Activated naive CD4-positive, alpha-beta T cell (primary cell): Measurements from ENCODE around the gene DSG1.
"Not testable (repeated sequence)": the region's sequence is repeated elsewhere in the genome, so short reads cannot be mapped to it uniquely, and the experiment has no call there.

Experiments used
- DNase-seq, 4 experiments: peaks; one replicate each; lab custom pipeline; 2025; lab: John Stamatoyannopoulos, UW

The DSG1 gene

DNA sequence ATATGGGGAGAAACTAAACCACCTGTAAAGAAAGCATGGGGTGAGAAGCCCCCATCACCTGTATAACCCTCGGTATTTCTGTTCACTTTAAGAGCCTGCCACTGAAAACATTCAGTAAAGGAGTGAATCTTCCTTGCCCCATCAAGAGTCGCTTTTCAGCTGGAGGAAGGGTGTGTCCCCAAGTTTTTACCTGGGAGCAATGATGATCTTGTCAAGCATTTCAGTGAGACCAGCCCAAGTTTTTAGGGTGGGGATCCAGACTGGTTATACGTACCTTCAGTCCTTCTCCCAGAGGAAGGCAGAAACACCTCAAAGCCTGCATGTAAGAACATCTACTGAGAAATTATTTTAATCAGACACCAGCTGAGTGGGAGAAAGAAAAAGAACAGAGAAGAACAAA, at the start of gene DSG1:
Gene DSG1, plus strand, starts transcription at position 301 of the 400 bp plus-strand sequence. CDS start 141 bp downstream, outside the sequence.
- DNase-seq = no peak

GRCh38 chr18:31268985-31269406, 49.0 kb upstream of the DSG1 start:
- DNase-seq = no peak

DNA sequence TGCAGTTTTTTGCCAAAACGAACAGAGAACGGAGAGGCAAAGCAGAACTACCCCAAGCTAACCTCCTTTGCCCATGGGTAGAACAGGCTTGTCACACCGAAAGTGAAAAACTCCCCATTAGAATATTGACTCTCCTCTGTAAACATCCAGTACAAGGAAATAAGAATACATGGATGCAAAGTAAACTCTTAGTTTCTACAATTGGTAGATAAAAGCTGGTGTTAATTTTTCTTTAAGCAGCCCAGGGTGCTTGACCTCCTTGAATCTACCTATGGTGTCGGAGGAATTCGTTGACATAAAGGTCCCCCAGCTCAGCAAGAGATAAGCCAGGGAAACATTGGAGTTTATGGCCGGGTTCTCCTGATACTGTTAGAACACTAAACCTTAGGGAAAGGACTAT, 48.4 kb upstream of the DSG1 start:
- DNase-seq = no peak

DNA sequence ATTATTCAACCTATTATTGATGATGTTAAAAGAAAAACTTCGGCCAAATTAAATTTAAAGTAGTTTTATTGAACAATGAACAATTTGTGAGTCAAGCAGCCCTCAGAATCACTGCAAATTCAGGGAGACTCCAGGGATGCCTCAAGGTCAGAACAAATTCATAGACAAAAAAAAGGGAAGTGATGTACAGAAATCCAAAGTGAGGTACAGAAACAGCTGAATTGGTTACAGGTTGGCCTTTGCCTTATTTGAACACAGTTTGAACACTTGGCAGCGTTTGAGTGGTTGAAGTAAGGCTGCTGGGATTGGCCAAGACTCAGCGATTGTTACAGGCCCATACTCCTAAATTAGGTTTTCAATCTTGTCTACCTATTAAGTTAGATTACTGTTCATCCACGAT, 47.4 kb upstream of the DSG1 start:
- DNase-seq = no peak

DNA sequence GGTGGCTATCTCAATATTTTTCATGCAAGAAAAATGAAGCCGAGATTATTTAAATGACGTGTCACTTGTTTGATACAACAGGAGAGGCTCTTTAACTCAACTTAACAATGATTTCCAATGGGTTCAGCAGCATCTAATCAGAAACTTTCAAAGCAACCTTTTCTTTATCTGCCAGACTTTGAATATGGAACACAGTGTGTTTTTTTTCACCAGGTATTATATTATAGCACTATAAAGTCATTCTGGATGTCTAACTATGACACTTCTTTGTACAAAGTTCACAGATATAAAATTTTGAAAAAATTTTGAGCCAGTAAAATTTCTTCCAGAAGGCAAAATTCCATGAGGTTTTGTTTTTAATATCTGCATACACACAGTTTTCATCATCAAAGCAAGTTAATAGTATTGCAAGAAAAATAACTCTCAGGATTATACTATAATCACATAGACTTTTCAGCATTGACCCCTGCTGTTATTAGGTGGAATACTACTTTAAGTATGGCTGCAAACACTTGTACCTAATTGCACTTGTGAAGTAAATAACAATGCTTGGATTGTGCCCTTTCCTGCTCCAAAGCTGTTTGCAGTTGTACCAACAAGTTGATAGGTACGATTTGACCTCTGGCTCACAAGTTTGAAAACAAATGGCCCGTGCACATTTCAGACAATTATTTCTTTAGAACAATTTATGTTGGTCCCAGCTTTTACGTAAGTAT, 44.0 kb upstream of the DSG1 start:
- no peak for DNase-seq

GRCh38 chr18:31274931-31275330, 43.0 kb upstream of the DSG1 start:
- no peak for DNase-seq

DNA sequence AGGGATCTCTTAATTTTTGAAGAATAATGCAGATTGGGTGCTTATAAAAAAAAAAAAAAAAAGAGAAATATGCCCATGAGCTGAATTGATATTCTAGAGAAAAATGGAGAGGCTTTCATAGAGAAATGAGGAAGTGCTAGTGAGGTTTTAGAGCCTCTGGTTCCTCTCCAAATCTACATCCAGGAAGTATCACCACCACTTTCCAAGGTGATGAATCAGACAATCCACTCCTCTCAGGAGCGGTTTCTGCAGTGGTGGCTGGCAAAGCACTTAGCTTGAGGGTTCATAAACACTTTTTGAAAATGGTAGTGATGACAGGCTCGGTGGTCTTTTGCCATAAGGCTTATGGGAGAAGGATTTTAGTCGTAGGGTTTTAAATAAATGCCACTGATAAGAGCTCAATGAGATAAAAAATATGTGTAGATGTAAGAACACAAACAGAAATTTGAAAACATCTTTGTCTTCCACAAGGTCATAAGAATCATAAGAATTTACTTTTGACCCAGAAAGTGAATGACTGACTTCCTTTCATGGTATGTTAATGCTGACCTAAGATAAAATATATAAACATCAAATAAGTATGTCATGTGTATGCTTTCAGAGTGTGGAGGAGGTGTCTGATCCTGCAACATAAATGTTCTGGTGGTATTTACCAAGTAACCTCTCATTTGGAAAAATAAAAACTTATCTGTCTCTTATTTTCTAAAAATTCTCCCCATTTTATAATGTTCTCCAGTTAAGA, 42.1 kb upstream of the DSG1 start:
- no peak for DNase-seq

GRCh38 chr18:31278609-31279071, 39.3 kb upstream of the DSG1 start:
- DNase-seq = no peak

- no peak for DNase-seq
These were observed 37.5 kb upstream of the DSG1 start for GRCh38 chr18:31280502-31280901.

- DNase-seq = no peak
These were observed 36.5 kb upstream of the DSG1 start for GRCh38 chr18:31281437-31281836.

DNA sequence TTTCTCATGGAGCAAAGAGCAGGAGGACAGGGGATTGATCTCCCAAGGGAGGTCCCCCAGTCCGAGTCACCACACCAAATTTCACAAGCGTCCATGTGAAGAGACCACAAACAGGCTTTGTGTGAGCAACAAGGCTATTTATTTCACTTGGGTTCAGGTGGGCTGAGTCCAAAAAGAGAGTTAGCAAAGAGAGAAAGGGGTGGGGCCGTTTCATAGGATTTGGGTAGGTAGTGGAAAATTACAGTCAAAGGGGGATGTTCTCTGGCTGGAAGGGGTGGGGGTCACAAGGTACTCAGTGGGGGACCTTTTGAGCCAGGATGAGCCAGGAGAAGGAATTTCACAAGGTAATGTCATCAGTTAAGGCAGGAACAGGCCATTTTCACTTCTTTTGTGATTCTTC, 28.5 kb upstream of the DSG1 start:
- DNase-seq = not testable (repeated sequence)

DNA sequence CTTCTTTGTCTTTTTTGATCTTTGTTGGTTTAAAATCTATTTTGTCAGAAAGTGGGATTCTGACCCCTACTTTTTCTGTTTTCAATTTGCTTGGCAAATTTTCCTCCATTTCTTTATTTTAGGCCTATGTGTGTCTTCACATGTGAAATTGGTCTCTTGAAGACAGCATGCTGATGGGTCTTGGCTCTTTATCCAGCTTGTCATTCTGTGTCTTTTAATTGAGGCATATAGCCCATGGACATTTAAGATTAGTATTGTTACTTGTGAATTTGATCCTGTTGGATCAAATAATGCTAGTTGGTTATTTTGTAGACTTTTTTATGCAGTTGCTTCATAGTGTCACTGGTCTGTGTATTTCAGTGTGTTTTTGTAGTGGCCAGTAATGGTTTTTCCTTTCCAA, 26.3 kb upstream of the DSG1 start:
- no peak for DNase-seq

DNA sequence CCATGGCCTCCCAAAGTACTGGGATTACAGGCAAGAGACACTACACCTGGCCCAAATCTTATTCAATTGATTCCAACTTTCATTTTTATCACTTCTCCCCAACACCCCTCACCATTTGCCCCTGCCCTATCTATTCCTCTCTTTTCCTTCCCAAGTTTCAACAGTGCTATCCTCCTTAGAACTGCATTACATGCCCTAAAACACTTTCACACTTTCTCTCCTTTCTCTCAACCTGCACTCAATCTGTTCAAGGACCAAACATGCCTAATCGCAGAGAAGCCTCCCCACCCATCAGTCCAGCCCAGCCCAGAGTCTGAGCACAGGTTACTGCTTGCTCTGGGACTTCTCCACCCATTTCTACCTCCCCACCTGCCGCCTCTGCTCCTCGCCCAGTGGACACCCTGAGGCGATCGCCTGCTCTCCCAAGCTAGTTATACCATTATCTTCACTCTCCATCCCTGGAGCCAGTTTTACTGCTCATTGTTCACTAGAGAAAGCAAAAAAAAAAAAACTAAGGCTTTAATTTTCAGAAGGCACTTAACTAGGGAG, 23.7 kb upstream of the DSG1 start:
- no peak for DNase-seq

- no peak for DNase-seq
These were observed 20.7 kb upstream of the DSG1 start for GRCh38 chr18:31297248-31297647.

DNA sequence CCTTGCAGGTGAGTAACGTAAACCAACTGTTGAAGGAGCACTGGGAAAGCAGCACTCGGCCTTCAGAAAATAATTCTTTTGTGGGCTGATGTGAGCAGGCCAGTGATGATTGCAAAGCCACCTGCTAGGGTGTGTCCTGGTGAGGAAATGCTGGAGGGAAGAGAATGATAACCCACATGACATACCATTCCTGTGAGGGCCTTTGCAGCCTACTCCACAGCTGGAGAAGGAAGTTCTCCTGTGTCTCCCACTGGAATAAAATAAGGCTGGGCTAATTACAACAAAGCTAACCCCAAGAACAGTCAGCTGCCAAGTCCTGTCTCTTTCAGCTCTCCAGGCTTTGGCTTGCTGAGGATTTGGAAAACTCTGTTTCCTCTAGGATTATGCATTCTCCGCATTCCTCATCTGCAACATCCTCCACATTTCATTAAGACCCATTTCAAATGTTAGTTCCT, 16.7 kb upstream of the DSG1 start:
- DNase-seq = no peak

GRCh38 chr18:31302991-31303390, 15.0 kb upstream of the DSG1 start:
- no peak for DNase-seq

DNA sequence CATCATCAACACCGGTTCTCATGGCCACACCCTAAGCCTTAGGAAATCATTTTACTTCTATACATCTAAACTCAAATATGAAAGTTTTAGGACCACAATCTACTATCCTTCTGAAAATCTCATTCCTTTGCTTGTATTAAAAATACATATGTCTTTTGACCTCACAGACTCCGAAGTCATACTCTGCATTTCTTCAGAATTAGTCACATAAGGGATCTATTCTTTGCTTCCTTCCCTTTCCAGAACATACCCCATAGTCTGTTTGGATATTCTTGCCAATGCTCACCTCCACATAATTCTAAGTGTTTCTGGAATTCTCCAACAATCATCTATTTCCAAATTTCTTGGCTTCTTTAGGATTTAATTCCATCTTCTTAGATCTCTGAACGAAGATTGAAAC, 14.2 kb upstream of the DSG1 start:
- DNase-seq = no peak

DNA sequence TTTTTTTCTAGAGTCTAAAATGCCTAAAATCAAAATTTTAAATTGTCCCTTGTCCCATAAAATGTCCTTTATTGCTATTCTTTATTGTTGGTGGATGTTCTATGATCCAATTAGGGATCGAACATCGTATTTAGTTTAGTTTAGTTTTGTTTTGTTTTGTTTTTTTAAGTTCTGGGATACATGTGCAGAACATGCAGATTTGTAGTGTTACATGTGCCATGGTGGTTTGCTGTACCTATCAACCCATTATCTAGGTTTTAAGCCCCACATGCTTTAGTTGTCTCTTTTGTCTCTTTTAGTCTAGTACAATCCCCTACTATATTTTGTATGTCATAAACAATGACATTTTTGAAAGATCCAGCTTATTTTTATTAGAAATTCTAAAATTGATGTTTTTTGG, 8.8 kb upstream of the DSG1 start:
- no peak for DNase-seq

GRCh38 chr18:31316974-31317373, 986 bp upstream of the DSG1 start:
- DNase-seq = no peak

GRCh38 chr18:31321719-31322118, 3.8 kb downstream of the DSG1 start:
- no peak for DNase-seq

GRCh38 chr18:31325051-31325450, 7.1 kb downstream of the DSG1 start:
- no peak for DNase-seq

DNA sequence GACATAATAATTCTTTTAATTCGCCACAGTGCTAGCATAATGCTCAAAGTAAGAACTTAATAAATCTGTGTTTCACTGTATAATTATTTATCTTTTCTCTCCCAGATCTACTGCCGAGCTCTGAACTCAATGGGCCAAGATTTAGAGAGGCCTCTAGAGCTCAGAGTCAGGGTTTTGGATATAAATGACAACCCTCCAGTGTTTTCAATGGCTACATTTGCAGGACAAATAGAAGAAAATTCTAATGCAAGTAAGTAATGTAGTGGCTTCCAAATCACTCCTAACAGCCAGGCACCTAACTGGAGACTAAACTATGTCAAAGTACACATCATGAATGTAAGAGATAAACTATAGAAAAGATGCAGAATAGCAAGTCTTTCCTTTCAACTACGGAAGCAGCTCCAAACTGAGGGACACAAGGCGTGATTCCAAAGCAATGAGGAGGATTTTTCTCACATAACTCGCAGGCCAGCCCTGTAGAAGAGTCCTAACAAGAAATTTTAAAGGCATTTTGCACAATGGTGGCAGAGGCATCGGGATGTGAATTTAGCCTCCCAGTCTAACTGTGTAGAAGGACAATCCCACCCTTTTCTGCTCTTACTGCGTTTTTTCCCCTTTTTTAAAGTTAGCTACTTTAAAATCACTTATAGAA, 12.0 kb downstream of the DSG1 start:
- no peak for DNase-seq

- no peak for DNase-seq
These were observed 25.5 kb downstream of the DSG1 start for GRCh38 chr18:31343454-31343853.
